GM10248 (cell line): ENCODE measurements around the gene SRC.

Experiments
- CTCF ChIA-PET: fragments of 300-600 bp; sonication (Branson Sonifier 250); formaldehyde crosslinking; extraction: SDS; loops from one replicate; lab custom pipeline; 2021; ENCODE audit warnings: antibody characterized with exemption; lab: Yijun Ruan, JAX
- POLR2A ChIA-PET: fragments of 350-650 bp; sonication (Branson Sonifier 250); formaldehyde crosslinking; extraction: SDS; loops from one replicate; lab custom pipeline; 2020; ENCODE audit warnings: antibody characterized with exemption; lab: Yijun Ruan, JAX
- DNase-seq: peaks from one replicate; pipeline ENCODE4 v3.0.0; 2012; ENCODE audit errors: extremely low spot score
- TF ChIP-seq, protein P1 (sequence below): IDR thresholded peaks from 2 replicates; pipeline ENCODE4 v1.5.1; 2012; ENCODE audit warnings: mild to moderate bottlenecking, low read depth; ENCODE audit errors: extremely low read depth, missing control alignments, control extremely low read depth

Gene SRC

DNA sequence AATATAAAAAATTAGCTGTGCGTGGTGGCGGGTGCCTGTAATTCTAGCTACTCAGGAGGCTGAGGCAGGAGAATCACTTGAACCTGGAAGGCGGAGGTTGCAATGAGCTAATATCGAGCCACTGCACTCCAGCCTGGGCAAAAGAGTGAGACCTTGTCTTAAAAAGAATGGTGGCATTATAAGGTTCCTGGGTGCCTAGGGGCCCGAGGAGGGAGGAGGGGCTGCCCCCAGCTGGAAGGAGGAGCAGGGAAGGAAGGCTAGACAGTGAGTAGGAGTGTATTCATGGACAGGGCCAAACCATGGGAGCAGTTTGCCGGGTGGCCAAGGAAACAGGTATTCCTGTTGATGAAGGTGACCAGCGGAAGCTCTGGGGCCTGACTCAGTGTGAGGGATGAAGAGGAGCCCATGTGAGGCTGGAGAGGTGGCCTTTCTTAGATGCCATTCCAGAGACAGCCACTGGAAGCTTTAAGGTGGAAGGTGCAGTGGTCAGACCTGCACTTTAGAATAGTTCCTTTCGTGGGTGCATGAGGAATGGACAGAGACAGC is 32.3 kb upstream of the SRC start:
- TF ChIP-seq, protein P1, sequence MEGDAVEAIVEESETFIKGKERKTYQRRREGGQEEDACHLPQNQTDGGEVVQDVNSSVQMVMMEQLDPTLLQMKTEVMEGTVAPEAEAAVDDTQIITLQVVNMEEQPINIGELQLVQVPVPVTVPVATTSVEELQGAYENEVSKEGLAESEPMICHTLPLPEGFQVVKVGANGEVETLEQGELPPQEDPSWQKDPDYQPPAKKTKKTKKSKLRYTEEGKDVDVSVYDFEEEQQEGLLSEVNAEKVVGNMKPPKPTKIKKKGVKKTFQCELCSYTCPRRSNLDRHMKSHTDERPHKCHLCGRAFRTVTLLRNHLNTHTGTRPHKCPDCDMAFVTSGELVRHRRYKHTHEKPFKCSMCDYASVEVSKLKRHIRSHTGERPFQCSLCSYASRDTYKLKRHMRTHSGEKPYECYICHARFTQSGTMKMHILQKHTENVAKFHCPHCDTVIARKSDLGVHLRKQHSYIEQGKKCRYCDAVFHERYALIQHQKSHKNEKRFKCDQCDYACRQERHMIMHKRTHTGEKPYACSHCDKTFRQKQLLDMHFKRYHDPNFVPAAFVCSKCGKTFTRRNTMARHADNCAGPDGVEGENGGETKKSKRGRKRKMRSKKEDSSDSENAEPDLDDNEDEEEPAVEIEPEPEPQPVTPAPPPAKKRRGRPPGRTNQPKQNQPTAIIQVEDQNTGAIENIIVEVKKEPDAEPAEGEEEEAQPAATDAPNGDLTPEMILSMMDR = no peak
- ChIA-PET POLR2A (no interaction called here), CTCF (interaction anchor here (1.0 to 1.5 kb wide), 5 partner anchors 14 to 31 kb away, joined by 3 read pairs; no protein-coding TSS in a partner anchor)
- no peak for DNase-seq

DNA sequence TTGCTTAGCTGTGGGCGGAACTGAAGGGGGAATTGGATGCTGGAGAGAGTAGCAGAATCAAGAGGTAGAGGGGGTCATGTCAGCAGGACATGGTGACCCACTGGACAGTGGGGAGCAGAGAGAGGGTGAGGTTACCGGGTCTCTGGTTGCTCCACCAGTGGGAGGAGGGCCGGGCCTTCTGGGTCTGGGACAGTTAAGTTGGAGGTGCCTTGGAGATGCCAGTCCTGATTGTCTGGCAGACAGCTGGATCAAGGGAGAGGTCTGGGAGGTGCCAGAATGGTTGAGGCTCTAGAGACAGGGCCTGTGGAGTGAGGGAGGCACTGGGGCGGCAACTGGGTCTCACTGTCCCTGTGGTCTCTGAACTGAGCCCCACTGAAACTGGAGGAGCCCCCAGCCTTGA is 31.8 kb upstream of the SRC start:
- DNase-seq = no peak
- ChIA-PET CTCF (interaction anchor here (1.0 to 1.5 kb wide), 5 partner anchors 15 to 31 kb away, joined by 3 read pairs; no protein-coding TSS in a partner anchor), POLR2A (no interaction called here)
- TF ChIP-seq, protein P1 = no peak

DNA sequence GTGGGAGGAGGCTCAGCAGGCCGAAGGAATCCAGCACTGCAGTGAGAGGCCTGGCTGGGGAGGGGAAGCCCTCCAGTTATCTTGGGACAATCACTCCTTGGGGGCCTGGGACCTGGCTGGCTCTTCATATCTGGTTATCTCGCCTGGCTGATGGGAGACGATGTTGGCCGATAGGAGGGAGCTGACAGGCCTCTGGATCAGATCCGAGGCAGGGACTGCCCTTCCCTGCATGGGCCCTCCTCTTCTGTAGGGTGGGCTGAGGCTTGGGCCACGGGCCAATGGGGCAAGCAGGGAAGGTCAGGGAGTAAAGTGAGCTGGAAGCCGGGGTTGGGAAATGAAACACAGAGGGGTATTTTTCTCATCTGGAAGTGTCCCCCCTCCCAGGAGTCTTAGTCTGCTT is 31.3 kb upstream of the SRC start:
- POLR2A ChIA-PET = no interaction called here
- CTCF ChIA-PET = interaction anchor here (1.4 to 1.6 kb wide), 3 partner anchors 23 to 220 kb away, joined by 3 to 5 read pairs (median 3); no protein-coding TSS in a partner anchor

DNA sequence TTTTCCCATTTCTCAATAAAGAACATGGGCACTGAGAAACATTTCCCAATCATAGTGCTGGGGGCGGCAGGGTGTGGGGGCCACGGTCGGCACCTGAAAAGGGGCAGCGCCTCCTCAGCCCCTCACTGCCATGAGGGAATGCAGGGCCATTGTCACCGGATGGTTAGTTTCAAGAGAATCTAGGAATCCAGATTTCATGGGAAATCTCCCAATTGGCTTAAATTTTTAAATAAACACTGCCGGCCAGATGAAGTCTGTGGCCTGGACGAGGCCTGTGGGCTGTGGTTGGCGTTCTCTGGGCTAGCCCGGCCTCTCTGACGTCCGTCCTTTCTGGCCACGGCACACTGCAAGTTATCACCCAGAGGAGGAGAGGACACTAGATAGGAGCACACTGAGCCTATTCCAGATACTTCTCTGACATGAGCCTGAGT is 30.9 kb upstream of the SRC start:
- DNase-seq = no peak
- ChIA-PET POLR2A (no interaction called here), CTCF (interaction anchor here (0.9 to 1.6 kb wide), 3 partner anchors 12 to 220 kb away, joined by 3 to 5 read pairs (median 3); no protein-coding TSS in a partner anchor)
- TF ChIP-seq, protein P1 = no peak

More for the DNA sequence above, 31.3 kb upstream of the SRC start:
- TF ChIP-seq, protein P1 = no peak
- no peak for DNase-seq

DNA sequence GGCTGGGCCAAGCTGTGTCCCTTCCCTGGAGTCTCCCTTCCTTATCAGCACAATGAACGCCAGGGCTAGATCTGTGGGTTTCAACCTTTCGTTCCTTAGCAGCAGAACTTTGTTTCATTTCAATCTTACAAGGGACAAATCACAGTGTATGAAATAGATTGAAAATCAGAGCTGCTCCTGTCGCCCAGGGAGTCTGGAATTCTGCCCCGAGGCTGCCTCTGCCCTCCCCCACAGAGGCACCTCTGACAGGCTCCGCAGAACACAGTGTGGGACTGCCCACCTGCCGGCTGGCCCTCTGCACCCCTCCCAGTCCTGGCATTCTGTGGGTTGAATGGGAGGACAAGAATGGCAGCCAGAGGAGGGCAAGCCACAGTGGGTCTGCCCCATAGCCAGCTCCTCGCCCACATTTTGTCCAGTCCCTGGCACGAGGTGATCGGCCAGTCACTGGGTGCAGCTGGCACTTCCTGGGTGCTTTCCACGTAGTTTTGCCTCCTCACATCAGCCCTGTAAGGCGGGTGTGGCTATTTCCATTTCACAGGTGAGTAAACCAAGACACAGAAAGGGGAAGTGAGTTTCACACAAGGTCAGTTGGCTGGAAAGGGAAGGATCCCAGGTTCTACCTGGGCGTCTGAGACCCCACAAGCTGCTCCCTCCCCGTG is 30.4 kb upstream of the SRC start:
- TF ChIP-seq, protein P1 = no peak
- ChIA-PET CTCF (interaction anchor here (0.9 to 1.6 kb wide), 5 partner anchors 11 to 219 kb away, joined by 3 to 6 read pairs (median 3); no protein-coding TSS in a partner anchor), POLR2A (interaction anchor here (0.7 kb wide), 1 partner anchor 1102 kb away, joined by 3 read pairs; no protein-coding TSS in a partner anchor)
- DNase-seq = peak; percentile 58

DNA sequence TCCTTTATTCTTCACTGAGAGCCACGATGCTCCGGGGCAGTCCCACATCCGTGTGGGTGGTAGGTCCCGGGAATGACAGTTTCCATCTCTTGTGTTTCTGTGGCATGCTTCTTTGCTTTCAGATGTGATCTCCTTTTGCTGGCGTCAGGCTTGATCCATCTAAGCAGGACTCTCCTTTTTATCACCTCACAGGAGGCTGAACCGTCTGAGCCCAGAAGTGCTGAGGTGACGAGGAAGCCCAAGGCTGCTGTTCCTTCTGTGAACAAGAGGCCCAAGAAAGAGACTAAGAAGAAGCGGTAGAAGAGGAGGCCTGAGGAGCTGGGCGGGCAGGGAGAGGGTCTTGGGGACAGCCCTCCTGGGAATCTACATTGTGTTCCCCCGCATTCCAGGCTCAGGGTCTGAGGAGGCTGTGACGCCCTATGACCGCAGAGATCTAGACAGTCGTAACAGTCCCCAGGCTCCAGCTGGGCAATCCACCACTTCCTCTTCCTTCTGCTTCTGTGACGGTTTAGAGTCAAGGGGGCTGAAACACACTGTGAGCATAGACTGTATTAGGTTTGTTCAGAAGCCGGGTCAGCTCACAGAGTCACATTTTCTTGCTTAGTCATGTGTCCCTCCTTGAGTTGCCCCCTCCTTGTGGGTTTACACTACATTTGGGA is 29.7 kb upstream of the SRC start:
- DNase-seq = peak; percentile 75
- TF ChIP-seq, protein P1 = no peak
- ChIA-PET CTCF (interaction anchor here (0.9 to 1.6 kb wide), 4 partner anchors 11 to 219 kb away, joined by 3 to 6 read pairs (median 4); no protein-coding TSS in a partner anchor), POLR2A (interaction anchor here (0.7 kb wide), 1 partner anchor 1102 kb away, joined by 3 read pairs; no protein-coding TSS in a partner anchor)
